Measurements from ENCODE around the gene LPAR5.

DNA sequence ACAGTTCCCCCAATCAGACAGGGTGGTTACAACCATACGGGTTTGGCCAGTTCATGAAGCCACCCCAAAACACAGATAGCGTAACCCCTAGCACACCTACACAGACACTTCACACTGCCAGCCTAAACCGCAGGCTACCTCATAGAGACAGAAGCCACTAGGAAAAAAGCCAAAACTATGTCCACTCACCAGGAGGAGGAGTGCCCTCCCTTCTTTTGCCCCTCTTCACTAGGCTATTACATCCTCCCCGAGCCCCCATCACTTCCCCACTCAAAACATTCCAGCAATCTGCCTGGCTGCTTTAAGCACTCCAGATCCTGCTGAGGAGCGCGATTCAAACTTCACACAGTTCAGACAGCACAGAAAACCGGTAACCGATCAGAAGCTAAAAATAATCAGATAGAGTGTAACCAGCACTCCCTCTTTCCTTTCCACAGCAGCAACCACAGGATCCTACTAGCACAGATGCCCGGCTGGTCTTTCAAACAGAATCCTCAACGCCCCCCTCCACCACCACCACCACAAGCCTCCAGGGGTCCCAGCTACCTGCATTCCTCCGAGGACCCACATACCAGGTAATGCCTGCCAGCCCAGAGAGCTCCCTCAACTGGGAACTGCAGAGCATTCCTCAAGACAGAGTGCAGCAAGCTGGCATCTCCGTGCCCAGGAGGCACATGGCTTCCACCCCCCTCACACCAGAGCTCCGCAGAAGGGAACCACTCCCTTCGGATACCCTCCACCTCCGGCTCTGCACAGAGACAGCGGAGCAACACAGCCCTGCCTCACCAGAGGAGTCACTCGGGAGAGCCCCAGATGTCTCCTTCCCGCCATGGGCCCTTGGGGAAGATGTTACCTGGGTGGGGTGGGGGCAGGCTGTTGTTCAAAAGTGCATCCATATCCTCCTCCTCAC lies 30.1 kb downstream of the LPAR5 start:
- no peak for TF ChIP-seq EZH2phosphoT487 (IDR thresholded peaks at IDR 0.05; ENCODE audit: borderline replicate concordance)
- no peak for TF ChIP-seq CTCF (conservative IDR thresholded peaks at IDR 0.05; ENCODE audit: low read length)

All from Loucy (cell line).